Urinary bladder (tissue), 4 donors: ENCODE results near the gene ARHGAP42. TPM values are rescaled to one million over a fixed set of nuclear protein-coding genes. Genes with fewer than 3 reads are reported as not detected.
"Not testable (repeated sequence)": the region's sequence is repeated elsewhere in the genome, so short reads cannot be mapped to it uniquely, and the experiment has no call there.

Experiments
- DNase-seq: peaks from one replicate; pipeline ENCODE4 v3.0.0-alpha.2; 2015; ENCODE audit errors: extremely low spot score
- H3K27ac ChIP-seq: one replicate; pipeline ENCODE4 v1.5.1; 2013; ENCODE audit warnings: low read depth, mild to moderate bottlenecking, moderate library complexity
- H3K36me3 ChIP-seq: one replicate; pipeline ENCODE4 v1.6.1; 2013; ENCODE audit warnings: mild to moderate bottlenecking, moderate library complexity; ENCODE audit not compliant: insufficient read depth
- H3K4me1 ChIP-seq: one replicate; pipeline ENCODE4 v1.6.1; 2013; ENCODE audit warnings: mild to moderate bottlenecking, moderate library complexity; ENCODE audit not compliant: insufficient read depth
- H3K4me3 ChIP-seq: one replicate; pipeline ENCODE4 v1.5.1; 2013; ENCODE audit warnings: low read depth, low read length
- WGBS: extraction: QIAGEN DNeasy Blood & Tissue Kit; methylation state at CpG from one replicate; pipeline ENCODE4 v1.1.7; 2013; 5-methylcytosine and 5-hydroxymethylcytosine counted together
- polyA plus RNA-seq: library from polyadenylated mRNA; stranded (reverse); fragments of 200-250 nt; gene quantifications from one replicate; pipeline ENCODE4 v1.2.3, GENCODE V29; 2013
- total RNA-seq: library from RNA; depleted of rRNA; stranded (reverse); fragments of >200 nt; gene quantifications from one replicate; pipeline ENCODE4 v1.2.3, GENCODE V29; 2014
- donor health status: healthy with polysubstance abuse.
- donor health status: healthy.

ARHGAP42 gene
- total and polyA plus RNA-seq, 2 donors: 3.0 to 51.6 TPM

DNA sequence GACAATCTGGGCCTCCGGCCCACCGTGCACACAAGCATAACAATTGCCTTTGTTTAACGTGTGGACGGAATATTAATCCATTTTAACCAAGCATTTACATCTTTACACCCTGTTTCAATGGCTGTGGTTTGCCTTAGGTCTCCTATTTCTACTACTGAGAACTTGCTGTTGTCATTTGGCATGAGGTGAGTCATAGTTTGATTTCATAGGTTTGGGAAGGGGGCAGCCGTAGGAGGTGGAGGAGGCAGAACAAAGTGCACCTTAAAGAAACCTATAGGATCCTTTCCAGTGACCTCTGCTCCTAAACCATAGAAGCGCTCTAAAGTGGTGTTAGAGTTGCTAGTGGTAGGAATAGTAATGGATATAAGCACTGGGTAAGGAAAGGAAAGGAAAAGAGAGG, 59.4 kb downstream of the ARHGAP42 start:
- peaks cover 3% of the 10 kb centered on the region for H3K36me3 ChIP-seq
- H3K4me3 ChIP-seq: no peak overlapping the region
- 94% methylated on average over 6 of the region's 6 CpGs for WGBS
- H3K4me1 ChIP-seq: no peaks in the 10 kb centered on the region
- DNase-seq: no peak
- H3K27ac ChIP-seq: no peak overlapping the region

DNA sequence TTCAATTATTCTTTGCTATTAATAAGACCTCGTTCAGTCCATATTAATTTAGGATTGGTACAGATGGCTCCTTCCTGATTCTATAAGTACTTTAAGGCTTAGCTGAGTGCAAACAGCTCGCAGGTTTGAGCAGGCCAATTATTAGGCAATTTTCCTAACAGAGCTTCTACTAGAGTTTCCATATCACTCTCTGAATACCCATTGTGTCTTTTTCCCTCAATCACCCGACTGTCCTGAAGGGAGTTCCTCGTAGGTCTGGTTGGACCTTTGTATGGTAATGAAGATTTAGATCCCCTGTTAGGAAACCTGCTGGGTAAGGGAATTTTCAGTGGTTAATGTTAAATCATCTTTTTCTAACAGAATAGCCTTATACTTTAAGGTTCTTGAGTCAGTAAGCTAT, 61.1 kb downstream of the ARHGAP42 start:
- no peak for DNase-seq
- no peaks in the 10 kb centered on the region for H3K4me1 ChIP-seq
- H3K36me3 ChIP-seq: no peaks in the 10 kb centered on the region
- H3K27ac ChIP-seq: no peak overlapping the region
- H3K4me3 ChIP-seq: no peak overlapping the region
- 77% methylated on average over 4 of the region's 4 CpGs for WGBS

- not testable (repeated sequence) for DNase-seq, H3K27ac ChIP-seq, H3K4me1 ChIP-seq, H3K4me3 ChIP-seq, H3K36me3 ChIP-seq
- WGBS: 97% methylated on average over 10 of the region's 10 CpGs
Measured at GRCh38 chr11:100749887-100750565, 62.9 kb downstream of the ARHGAP42 start.

DNA sequence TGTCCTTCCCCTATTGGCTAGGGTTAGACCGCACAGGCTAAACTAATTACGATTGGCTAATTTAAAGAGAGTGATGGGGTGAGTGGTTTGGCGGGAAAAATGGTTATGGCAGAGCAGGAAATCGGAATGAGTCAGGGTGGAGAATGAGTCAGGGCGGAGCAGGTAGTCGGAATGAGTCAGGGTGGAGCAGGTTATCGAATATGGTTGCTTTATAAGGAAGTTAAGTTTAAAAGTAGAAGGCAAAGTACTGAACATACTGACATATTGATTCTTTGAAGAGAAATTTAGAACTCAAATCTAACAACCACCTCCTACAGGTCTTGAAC, 63.4 kb downstream of the ARHGAP42 start:
- not testable (repeated sequence) for H3K27ac ChIP-seq, H3K4me3 ChIP-seq, H3K4me1 ChIP-seq, H3K36me3 ChIP-seq, DNase-seq
- WGBS: over 99% methylated on average over 7 of the region's 7 CpGs

DNA sequence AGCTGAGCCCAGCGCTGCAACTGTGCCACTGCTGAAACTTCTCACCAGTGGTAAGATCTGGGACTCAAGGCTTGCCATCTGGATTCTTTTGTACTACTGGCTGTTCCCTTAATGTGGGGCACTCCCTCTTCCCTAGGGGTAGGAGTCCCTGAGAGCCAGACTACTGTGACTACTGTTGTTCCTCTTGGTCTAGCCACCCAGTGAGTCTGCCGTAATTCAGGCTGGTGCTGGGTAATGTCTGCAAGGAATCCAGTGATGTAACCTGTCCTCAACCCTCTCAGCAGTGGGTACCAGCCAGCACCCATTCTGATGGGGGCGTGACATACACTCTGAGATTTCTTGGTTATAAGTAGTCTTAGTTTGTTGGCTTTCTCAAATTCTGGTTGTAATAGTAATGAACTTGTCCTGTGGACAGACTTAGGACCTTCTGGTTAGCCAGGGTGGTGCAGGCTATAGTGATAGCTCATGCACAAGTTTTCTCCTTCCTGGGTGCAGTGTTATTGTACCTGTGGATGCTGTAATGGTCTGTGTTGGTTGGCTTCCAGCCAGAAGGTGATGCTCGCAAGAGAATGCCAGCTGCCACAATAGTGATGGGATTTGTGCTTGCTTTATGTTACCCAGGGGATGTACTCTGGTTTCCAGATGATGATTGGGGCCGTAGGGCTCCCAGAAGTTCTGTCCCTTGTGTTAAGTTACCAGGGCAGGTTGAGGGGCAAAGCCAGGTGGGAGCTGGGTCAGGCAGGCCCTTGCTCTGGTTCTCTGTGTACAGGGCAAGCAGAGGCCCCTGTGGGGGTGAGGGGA, 65.5 kb downstream of the ARHGAP42 start:
- DNase-seq: no peak
- WGBS: 92% methylated on average over 5 of the region's 5 CpGs
- Histone ChIP-seq H3K36me3 (no peaks in the 10 kb centered on the region), H3K4me1 (no peaks in the 10 kb centered on the region), H3K27ac (no peak overlapping the region), H3K4me3 (no peak overlapping the region)

GRCh38 chr11:100753172-100753543, 66.1 kb downstream of the ARHGAP42 start:
- WGBS: 85% methylated on average over 4 of the region's 4 CpGs
- no peak for DNase-seq
- no peak overlapping the region for H3K27ac ChIP-seq
- no peaks in the 10 kb centered on the region for H3K4me1 ChIP-seq
- no peak overlapping the region for H3K4me3 ChIP-seq
- H3K36me3 ChIP-seq: no peaks in the 10 kb centered on the region

DNA sequence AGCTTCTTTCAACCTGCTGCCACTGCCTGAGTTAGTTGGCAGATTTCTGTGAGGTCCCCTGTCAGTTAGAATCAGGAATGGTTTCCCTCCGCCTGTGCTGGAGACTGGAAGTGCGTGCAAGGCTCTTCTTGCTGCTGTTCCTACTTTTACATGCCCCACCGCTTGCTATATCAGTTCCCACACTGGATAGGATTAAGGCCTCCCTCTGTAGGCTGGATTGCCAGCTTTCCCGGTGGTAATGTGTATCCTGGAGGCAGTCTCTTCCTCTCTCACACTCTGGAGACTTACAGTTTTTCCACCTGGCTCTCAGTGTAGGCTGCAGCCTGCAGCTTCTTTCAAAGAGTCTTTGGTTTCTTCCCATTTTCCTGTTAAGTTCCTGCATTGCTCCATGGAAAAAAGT, 66.5 kb downstream of the ARHGAP42 start:
- WGBS: 67% methylated on average over 4 of the region's 4 CpGs
- DNase-seq: no peak
- Histone ChIP-seq H3K36me3 (no peaks in the 10 kb centered on the region), H3K4me1 (no peaks in the 10 kb centered on the region), H3K4me3 (no peak overlapping the region), H3K27ac (no peak overlapping the region)

GRCh38 chr11:100756559-100756958, 69.5 kb downstream of the ARHGAP42 start:
- Histone ChIP-seq H3K27ac (no peak overlapping the region), H3K4me1 (no peaks in the 10 kb centered on the region), H3K36me3 (no peaks in the 10 kb centered on the region), H3K4me3 (no peak overlapping the region)
- DNase-seq: no peak
- WGBS: 18% methylated on average over 2 of the region's 2 CpGs

DNA sequence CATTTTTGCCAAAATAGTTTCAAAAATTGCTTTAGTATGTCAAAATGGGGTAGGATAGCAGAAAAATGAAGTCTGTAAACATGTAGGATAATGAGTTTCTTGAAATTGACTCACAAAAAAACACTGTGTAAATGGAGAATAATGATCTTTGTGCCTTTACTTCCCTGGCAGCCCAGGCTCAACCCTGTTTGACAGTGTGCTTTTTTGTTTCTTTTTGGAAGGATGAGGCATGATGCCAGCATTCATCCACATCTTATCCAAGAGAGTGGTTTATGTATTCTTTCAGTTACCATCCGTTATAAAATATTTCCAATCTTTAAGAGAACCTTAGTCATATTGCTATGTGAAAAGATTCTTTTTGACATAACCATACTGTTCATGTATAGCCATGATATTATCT, 70.6 kb downstream of the ARHGAP42 start:
- H3K27ac ChIP-seq: no peak overlapping the region
- H3K4me1 ChIP-seq: no peaks in the 10 kb centered on the region
- no peaks in the 10 kb centered on the region for H3K36me3 ChIP-seq
- 39% methylated on average over 1 of the region's 1 CpG for WGBS
- DNase-seq: no peak
- no peak overlapping the region for H3K4me3 ChIP-seq

DNA sequence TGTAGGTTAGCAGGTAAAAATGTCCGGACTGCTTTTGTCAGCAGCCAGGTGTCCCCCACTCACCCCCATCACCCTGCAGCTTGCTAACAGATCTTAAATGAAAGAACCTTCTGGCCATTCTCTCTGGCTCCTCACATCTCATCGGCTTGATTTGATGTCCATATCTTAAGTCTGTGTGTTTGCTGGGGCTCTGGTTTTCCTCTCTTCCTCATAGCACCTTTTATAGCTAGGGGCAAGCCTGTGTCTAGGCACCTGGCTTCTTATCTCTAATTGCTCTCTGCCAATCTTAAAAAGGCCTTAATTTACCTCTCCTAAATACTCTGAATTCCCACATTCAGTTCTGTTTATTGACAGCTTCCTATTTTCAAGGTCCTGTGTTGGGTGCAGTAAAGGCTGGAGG, 72.0 kb downstream of the ARHGAP42 start:
- Histone ChIP-seq H3K4me1 (no peaks in the 10 kb centered on the region), H3K36me3 (no peaks in the 10 kb centered on the region), H3K4me3 (no peak overlapping the region), H3K27ac (no peak overlapping the region)
- WGBS: 62% methylated on average over 2 of the region's 2 CpGs
- DNase-seq: no peak

GRCh38 chr11:100759856-100760255, 72.8 kb downstream of the ARHGAP42 start:
- Histone ChIP-seq H3K36me3 (no peaks in the 10 kb centered on the region), H3K4me1 (no peaks in the 10 kb centered on the region), H3K4me3 (no peak overlapping the region), H3K27ac (no peak overlapping the region)
- DNase-seq: no peak
- WGBS: 80% methylated on average over 3 of the region's 3 CpGs

DNA sequence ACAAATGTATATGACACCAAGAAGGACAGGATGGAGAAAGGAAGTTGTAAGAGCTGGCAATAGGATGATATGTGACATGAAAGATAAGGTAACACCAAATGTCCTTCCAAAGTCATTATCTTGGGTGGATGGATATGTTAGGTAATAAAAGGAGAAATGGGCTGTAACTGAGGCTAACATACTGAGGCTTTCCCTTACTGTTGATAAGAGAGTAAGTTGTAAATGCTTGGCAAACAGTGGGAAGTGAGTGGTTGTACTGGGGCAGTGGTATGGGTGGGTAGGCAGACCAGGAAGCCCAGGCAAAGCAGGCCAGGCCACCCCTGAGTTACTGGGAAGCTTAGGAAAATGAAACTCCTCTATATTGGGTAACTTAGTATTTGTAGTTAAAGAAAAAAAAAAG, 73.7 kb downstream of the ARHGAP42 start:
- no peaks in the 10 kb centered on the region for H3K4me1 ChIP-seq
- H3K4me3 ChIP-seq: no peak overlapping the region
- H3K36me3 ChIP-seq: no peaks in the 10 kb centered on the region
- DNase-seq: no peak
- no peak overlapping the region for H3K27ac ChIP-seq

DNA sequence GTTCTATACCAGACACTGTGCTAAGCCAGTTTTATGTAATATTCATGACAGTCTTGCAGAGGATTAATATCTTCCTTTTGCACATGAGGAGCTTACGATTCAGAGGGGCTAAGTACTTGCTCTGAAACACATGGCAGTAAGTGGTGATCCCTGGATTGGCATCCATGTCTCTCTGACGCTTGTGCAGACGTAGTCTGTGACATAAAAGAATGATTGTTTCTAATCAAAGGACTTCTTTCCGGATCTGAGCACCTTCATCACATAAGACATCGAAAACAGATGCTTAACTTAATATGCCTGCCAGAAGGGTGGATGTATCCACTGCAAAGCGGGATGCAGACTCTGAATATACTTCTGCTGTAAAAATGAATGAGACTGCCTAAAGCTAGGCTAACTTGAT, 74.8 kb downstream of the ARHGAP42 start:
- no peaks in the 10 kb centered on the region for H3K4me1 ChIP-seq
- H3K27ac ChIP-seq: no peak overlapping the region
- no peaks in the 10 kb centered on the region for H3K36me3 ChIP-seq
- WGBS: 48% methylated on average over 6 of the region's 6 CpGs
- H3K4me3 ChIP-seq: no peak overlapping the region
- DNase-seq: no peak

DNA sequence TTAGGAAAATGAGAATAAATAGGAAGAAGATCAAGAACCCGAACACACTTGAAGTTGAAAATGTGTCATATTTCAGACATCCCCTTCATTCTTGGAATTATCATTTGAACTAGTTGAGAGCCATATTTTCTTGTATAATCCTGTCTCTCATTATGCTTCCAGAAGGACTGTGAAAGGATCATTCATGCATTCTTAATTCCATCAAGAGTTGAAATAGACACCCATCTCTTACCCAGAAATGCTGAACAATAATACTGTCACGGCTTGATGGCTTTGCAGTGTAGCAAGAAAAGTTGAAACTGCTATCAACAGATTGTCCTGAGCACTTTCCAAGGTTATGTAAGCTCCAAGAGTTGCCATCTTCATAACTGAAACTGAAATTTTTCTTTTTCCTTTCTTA, 79.7 kb downstream of the ARHGAP42 start:
- 99% methylated on average over 2 of the region's 2 CpGs for WGBS
- no peak for DNase-seq

More for the DNA sequence above, 79.7 kb downstream of the ARHGAP42 start:
- Histone ChIP-seq H3K4me1 (peaks cover 2% of the 10 kb centered on the region), H3K4me3 (no peak overlapping the region), H3K36me3 (no peaks in the 10 kb centered on the region), H3K27ac (no peak overlapping the region)
